ENCODE measurements around the gene NPHP4.

GRCh38 chr1:6004412-6005123 is 12.3 kb upstream of the NPHP4 start:
- no peak for TF ChIP-seq CTCF (conservative IDR thresholded peaks at IDR 0.05; ENCODE audit: low read depth, low read length)
- no peak for TF ChIP-seq EZH2phosphoT487 (IDR thresholded peaks at IDR 0.05; ENCODE audit: borderline replicate concordance, low read length)
